GM19043 (cell line): ENCODE measurements around the gene POLR1A.
"Not testable (repeated sequence)": the region's sequence is repeated elsewhere in the genome, so short reads cannot be mapped to it uniquely, and the experiment has no call there.

Experiments used
- ATAC-seq: cut with Tn5 transposase; IDR thresholded peaks from one replicate; pipeline ENCODE4 v1.9.1; 2021; ENCODE audit warnings: low read depth; ENCODE audit not compliant: unreplicated experiment

The POLR1A gene

DNA sequence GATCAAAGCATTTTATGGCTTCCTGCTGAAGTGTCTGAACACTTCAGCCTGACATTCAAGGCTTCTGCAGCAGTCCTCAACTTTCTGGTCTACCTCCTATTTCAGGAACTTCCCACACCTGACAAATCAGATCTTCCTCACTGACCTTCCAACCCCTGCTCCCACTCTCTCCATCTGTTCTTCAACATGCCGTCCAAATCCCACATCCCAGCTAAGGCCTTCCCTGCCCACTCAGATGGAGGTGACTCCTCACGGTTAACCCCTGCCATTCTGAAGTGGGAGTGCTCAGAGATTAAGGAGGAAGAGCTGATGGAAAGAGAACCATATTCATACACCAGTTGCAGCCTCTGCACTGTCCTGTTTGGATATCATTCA is 104.8 kb downstream of the POLR1A start:
- ATAC-seq, result no peak

DNA sequence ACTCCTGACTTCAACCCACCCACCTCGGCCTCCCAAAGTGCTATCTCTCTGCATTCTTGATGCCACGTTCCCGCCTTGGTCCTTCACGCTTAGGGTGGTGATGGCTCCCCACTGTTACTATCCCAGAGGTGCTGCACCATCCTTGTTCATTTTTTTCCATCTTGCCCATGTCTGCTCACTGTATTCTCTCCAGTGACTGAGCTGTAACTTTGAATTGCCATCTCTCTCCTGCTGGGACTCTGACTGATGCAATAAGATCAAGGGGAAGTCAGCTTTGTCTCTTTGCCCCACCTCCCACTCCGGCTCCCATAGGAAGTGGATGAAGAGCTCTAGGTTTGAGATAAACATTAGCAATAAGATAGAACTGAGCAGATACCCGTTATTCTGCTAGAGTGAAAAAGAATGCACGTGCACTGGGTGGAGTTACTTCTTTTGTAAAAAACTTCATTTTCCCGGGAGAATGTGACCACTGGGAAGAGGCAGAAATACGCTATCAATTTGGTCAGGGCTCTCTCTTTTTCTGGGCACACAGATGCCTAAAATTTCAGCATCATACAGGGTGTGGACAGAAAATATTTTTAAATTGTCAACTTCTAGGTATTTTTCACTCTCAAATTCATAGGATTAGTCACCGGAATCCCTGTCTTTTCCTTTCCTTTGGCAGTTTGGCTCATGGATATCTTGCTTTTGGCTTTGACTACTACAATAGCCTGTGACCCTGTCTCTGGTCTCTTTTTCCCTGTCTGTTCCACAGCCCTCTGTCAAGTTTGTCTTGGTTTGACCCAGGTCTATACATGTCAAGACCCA is 105.4 kb downstream of the POLR1A start:
- no peak for ATAC-seq

DNA sequence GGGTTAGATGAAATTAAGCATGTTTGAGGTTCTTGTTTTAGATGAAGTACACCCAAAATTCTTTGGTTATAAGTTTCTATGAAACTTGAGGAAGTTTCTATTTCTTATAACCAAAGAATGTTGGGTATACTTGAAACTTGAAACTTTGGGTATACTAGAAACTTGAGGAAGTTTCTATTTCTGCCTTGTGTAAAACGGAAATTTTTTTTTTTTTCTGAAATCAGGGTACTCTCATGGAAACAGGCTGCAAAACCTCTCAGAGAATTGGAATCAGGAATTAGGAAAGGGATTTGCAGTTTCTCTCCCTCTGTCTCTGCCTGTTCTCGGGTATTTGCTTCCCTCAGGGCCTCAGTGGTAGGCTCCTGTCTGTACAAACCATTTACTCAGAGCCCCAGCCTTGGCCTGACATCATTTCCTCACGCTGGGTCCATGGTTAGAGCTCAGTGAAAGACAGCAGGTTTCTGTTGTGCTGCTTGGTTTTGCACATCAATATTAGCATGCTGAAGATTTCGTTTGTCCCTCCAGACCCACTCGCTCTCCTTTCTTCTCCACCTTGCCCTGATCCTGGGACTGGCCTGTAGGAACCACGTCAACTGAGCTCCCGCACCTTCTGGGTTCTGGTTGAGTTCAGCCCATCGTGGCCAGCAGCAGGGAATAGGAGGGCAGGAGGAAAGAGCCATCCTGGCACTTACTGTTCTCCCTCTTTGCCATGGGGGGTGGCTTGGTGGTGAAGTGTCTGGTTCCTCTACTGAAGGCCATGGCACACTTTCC is 106.4 kb downstream of the POLR1A start:
- peak; percentile 87 for ATAC-seq

DNA sequence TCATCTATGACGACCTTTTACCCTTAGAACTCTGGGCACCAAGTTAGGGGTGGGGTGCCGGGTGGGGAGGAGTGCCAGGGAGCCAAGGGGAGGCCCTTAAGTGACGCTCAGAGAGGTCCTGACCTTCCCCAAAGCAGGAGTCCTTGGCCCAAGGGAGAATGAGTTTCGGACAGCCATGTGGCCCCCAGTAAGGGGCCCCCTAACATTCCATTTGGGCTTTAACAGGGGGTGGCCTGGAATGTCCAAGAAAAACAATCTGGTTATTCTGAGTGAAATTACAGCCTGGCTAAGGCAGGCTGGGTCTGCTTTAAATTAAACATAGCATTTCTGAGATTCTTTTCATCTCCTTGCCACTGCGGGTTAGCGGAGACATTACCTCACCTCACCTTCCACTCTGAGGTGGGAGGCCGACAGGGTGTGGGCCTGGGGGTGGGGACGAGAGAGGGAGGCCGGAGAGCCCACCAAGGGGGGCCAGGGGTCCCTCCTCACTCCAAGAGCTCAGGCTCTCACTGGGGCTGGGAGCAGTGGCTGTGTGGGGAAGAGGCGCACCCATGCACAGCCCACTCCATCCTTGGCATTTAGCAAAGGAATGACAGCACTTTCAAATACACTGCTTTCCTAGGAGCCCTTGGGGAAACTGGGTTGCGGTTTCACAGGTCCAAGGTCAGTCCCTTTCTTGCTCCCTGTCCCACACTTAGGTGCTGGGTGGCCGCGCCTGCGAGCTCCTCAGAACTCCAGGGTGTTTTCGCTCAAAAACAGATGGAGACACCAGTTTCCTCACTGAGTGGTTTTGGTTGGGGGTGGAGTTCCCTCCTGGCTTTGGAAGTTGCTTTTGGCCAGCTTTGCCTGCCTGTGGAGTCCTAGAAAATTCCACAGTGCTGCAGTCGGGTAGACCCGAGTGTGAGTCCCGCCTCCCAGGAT is 107.4 kb downstream of the POLR1A start:
- ATAC-seq, result no peak

DNA sequence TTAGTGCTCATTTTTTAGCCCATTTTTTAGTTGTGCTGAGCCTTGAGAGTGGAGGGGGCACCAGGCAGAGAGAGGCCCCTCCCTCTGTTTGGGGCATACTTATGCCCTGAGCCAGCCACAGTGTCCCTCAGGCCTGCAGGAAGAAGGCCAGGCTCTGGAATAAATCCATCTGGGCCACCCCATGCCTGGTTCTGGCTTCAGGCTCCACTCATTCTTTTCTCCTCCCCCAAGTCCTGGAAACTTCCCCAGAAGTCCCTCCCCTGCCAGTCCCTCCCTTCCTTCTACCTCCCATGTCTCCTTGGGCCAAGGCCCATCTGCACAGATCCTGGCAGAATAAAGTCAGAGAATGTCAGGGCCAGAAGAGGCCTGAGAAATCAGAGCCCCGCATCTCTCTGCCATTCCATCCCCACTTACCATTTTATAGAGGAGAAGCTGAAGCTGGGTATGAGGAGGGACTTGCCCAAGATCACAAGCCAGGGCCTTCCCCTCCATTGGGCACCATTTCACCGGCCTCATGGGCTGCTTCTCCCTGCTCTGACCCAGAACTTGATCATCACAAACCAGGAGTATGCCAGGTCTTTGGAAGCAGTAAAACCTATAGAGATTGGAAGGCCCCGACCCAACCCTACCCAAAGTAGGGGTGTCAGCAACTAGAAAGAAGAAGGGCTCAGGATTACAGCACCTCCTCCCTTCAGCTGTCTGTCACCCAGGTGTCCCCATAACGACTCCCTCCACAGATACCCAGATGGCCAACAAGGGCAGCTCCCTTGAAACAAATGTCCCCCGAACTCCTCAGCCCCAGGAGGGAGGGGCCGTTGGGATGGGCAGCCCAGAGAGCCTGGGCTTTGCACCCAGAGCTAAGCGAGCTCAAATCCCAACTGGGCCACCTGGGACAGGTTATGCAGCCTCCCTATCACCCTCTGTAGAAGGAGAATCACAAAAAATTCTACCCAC is 108.4 kb downstream of the POLR1A start:
- ATAC-seq, result no peak

DNA sequence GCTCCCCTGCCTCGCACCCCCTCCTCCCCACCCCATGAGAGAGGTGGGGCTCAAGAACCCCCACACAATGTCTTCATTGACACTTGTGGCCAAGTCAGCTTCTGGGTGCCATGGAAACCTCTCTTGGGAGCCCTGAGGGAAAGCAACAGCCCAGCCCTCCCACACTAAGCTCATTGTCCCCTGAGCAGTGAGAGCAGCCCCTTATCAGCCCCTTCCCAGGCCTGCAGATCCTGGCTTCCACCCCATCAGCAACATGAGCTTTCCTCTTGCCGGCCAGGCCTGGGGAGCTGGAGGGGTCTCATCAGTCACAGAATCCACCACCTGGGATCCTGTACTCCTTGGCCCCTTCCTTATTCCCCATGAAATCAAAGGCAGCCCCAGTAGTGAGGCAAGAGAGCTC is 109.1 kb downstream of the POLR1A start:
- ATAC-seq, result no peak

DNA sequence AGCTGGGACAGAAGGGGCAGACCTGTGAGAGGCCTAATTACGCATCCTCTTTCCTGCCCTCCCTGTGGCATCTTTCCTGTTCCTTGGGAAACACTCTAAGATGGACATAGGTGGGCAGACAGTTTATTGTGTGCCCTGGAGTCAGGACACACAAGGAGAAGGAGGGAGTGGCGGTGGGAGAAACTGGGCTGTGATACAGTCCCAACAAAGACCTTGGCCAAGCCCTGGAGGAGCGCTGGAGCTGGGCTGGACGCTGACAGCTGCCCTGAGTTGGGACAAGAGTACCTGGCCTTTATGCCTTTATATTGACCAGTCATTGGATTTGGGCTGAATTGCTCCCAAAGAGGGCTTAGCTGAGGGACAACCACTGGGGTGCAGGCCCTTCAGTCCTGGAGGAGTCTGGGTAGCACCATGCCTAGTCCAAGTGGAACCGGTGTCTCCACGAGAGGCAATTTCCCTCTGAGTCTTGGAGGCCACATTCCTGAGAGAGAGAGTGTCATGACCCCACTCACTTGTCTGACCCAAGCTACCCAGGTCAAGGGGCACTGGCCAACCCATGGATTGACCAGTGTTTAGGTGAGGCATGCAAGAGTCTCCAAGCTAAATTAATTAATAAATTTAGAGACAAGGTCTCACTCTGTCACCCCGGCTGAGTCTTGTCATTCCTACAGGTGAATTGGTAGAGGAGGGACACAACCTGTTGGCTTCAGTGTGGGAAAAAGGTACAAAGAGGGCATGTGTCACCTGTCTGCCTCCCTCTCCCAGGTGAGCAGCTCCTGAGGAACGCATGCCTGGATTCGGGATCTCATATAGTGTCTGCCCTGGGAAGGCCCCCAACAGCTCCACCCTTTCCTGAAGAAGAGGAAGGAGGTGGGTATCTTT is 109.8 kb downstream of the POLR1A start:
- no peak for ATAC-seq

DNA sequence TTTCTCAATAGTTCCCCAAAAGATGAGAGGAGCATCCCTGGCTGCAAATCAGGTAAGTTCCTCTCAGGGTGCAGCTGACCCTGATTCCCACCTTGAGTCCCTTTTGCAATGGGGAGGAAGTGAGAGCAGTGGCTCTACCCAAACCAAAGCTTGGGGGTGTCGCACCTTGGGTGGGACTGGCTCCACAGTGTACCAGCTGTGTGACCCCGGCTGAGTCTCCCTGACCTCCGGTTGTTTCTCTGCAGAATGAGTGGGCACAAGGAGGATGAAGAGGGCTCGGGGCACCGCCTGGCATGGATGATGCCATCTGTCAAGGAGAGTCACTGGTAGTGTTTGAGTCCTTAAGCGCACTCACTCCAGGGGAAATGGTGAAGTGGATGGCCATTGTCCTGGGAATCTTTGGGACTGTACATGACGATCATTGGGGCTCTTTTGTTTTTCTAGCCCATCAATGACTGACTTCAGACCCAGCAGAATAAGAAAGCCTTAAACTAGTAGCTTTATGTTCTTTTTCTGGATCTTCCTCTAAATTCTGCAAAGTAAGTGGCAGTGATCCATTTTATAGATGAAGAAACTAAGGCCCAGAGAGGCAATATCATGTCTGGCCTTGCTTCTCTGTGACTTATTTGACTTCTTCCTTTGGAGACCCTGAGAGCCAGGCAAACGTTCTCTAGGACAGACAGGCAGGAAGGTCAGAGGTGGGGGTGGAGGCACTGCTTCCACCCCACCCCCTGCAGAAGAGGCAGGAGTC is 110.6 kb downstream of the POLR1A start:
- no peak for ATAC-seq

DNA sequence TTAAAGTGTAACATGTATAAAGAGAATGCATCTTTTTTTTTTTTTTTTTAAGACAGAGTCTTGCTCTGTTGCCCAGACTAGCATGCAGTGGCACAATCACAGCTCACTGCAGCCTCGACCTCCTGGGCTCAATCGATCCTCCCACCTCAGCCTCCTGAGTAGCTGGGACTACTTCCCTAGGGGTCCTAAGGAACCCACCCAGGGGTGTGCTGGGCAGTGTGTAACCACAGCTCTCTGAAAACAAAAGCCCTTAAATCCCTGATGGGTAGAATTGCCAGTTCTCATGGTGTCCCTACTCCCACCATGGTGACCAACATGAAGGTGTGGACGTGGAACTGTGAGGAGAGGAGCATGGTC is 111.3 kb downstream of the POLR1A start:
- ATAC-seq, result peak; percentile 4

DNA sequence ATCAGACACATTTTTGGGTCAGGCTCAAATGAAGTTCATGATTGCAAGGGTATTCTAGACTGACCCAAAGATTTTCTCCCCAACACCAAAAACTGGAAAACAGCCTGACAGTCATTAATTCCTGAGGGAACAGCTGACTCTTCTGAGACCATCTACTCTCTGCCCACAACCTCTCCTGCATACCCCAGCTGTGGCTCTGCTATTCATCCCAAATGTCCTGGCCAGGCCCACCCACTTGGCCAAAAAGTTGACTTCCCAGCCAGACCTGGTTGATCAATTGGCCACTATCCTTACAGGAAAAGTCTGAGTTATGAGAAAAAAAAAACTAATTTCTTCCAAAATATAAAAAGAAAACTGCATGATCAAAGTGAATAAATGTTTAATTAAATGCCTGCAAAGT is 113.1 kb downstream of the POLR1A start:
- ATAC-seq, result no peak

DNA sequence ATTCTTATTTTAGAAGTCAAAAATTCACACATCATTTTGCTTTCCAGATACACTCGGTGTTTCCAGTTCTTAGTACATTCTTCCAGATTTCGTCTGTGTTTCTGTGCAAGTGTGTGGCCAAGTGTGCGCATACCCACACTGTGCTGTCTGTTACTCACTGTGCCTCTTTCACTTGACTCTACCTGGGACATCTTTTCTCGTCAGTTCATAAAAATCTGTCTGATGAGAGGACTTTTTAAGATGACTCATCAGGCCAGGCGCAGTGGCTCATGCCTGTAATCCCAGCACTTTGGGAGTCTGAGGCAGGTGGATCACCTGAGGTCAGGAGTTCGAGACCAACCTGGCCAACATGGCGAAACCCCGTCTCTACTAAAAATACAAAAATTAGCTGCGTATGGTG is 113.6 kb downstream of the POLR1A start:
- not testable (repeated sequence) for ATAC-seq

DNA sequence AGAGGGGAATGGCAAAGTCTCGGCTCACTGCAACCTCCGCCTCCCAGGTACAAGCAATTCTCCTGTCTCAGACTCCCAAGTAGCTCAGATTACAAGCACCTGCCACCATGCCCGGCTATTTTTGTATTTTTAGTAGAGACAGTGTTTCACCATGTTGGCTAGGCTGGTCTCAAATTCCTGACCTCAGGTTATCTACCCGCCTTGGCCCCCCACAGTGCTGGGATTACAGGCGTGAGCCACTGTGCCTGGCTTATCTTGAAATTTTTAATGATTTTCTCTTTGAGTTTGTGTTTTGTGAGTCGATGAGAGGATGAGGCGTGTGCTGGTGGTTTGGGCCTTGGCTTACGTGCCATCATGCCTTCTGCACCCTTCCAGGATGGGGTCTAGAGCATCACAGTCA is 115.6 kb downstream of the POLR1A start:
- no peak for ATAC-seq

DNA sequence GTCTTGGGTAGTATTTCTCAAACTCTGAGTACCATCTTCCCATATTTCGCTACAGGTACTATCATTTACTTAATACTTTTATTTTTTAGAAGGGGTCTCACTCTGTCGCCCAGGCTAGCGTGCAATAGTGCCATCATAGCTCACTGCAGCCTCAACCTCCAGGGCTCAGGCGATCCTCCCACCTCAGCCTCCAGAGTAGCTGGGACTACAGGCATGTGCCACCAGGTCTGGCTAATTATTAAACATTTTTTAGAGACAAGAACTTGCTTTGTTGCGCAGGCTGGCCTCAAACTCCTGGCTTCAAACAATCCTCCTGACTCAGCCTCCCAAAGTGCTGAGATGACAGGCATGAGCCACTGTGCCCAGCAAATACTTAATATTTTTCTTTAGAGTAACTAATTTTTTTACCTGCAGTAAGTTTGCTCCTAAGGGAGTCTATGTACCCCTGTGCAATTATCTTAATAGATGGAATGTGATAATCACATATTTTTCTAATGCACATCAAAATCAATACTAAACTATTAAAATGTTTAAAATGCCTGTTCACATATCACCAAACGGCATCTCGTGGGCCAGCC is 116.3 kb downstream of the POLR1A start:
- ATAC-seq, result no peak

DNA sequence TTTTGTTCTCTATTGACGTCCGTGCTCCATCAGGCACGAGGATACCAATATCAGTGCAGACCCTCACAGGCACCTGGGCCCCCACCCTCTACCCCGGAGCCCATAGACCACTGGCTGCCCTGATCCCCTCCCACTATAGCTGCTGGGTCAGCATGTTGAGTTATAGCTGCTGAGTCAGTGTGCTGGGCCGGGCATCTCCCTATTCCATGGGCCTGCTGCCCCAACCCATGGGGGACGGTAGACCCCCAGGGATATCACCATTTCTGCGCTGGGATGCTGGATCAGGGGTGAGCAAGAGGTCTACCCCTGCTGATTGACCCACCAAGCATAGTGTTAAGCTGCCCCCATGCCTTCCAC is 116.8 kb downstream of the POLR1A start:
- ATAC-seq, result no peak

DNA sequence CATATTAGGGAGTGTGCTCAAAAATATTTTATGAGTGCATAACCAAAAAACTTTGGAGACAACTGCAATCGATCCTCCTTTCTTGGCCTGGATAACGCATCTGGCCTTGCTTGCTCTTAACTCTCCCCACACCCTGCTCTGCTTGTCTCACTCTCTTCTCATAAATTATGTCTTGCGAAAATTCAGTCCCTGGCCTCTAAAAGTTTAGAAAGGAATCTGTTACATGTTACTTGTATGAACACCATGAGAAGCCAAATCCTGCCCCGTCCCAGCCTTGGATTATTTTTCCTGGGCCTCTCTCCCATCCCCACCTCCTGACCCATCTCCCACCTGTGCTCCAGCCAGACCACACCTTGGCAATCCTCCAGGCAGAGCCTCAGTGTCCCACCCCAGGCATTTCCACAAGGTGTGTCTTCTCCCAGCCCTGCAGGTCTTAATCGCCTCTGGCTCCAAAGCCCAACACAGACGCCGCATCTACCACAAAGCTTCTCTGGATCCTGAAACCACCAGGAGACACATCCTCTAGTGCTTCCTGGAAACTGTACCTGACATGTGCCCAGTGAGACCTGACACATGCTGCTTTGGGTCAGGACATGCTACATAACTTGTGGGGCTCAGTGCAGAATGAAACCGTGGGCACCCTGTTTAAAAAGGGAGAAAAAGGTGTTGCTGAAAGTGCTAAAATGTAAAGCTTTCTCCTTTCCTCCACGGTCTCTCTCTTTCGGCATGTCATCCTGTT is 117.3 kb downstream of the POLR1A start:
- ATAC-seq, result no peak

DNA sequence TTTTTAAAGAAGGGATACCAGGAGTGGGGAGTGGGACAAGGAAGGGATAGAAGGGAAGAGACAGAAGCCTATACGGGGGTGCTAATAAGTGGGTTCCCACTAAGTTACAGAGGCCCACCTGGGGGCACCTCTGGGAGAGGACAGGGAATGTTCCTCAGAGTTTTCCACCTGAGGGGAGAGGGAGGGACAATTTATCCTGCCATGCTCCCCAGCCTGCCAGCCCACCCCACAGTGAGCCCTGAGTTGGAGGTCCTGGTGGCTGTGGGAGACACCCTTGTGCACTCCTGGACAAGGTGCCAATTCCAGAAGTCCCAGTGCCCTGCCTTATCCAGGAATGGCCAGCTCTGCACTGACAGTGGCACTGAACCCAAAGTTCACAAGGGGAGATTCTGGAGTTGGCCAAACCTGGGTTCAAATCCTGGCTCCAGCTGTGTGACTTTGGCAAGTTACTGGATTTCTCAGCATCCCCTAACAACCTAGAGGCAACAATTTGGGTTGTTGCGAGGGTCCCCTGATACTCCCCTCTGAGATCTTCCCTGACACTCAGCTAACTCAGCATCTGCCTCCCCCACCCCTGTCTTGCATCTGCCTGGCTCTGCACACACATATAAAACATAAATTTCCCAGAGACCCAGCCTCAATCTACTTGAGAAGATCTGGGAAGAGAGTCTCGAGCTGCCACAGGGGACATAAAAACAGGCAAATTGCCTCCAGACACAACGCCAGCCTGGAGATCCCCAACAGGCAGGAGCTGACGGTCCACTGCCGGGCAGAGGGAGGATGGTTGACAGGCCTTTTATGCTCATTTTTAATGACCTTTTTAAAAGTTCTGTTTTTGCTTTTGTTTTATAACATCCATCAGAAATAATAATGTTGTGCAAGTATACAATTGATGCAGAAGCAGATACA is 118.2 kb downstream of the POLR1A start:
- no peak for ATAC-seq
